HG02798 (cell line): ENCODE data around the gene SERPINE1.
"Not testable (repeated sequence)": the region's sequence is repeated elsewhere in the genome, so short reads cannot be mapped to it uniquely, and the experiment has no call there.

Experiments used
- ATAC-seq: cut with Tn5 transposase; IDR thresholded peaks from one replicate; pipeline ENCODE4 v1.9.1; 2021; ENCODE audit warnings: mild to moderate bottlenecking; ENCODE audit not compliant: unreplicated experiment, poor library complexity

The SERPINE1 gene

GRCh38 chr7:101126651-101127459 lies at the start of gene SERPINE1:
Gene SERPINE1, plus strand, starts transcription at chr7:101127104. Its CDS starts 1,290 bp downstream, at chr7:101128394.
- ATAC-seq: peak; percentile 45

- peak; percentile 69 for ATAC-seq
These were observed 49.4 kb upstream of the SERPINE1 start for GRCh38 chr7:101077303-101078086.

- ATAC-seq: no peak
These were observed 45.5 kb upstream of the SERPINE1 start for GRCh38 chr7:101081432-101081831.

GRCh38 chr7:101084865-101085161 lies 42.1 kb upstream of the SERPINE1 start:
- ATAC-seq: no peak

GRCh38 chr7:101085162-101085964 lies 41.5 kb upstream of the SERPINE1 start, which contains the start of gene TRIM56:
Gene TRIM56, plus strand, starts transcription at chr7:101085481. Its CDS starts 1,832 bp downstream, at chr7:101087313.
- peak; percentile 83 for ATAC-seq

- no peak for ATAC-seq
These were observed 39.4 kb upstream of the SERPINE1 start for GRCh38 chr7:101087334-101088068.

- ATAC-seq: no peak
These were observed 38.9 kb upstream of the SERPINE1 start for GRCh38 chr7:101088069-101088425.

- ATAC-seq: no peak
These were observed 37.9 kb upstream of the SERPINE1 start for GRCh38 chr7:101088858-101089529.

GRCh38 chr7:101089876-101090275 lies 37.0 kb upstream of the SERPINE1 start:
- no peak for ATAC-seq

- ATAC-seq: not testable (repeated sequence)
These were observed 34.5 kb upstream of the SERPINE1 start for GRCh38 chr7:101092266-101092905.

GRCh38 chr7:101093906-101094305 lies 33.0 kb upstream of the SERPINE1 start:
- ATAC-seq: no peak

GRCh38 chr7:101094376-101094775 lies 32.5 kb upstream of the SERPINE1 start:
- ATAC-seq: no peak

- no peak for ATAC-seq
These were observed 32.0 kb upstream of the SERPINE1 start for GRCh38 chr7:101094791-101095375.

- ATAC-seq: no peak
These were observed 30.5 kb upstream of the SERPINE1 start for GRCh38 chr7:101096331-101096956.

GRCh38 chr7:101096957-101097347 lies 30.0 kb upstream of the SERPINE1 start:
- ATAC-seq: no peak

GRCh38 chr7:101097561-101097960 lies 29.3 kb upstream of the SERPINE1 start:
- no peak for ATAC-seq

GRCh38 chr7:101099969-101100781 lies 26.7 kb upstream of the SERPINE1 start:
- no peak for ATAC-seq
